Hepatocyte (in vitro differentiated cells): Measurements from ENCODE around the gene GYPC. TPM values are rescaled to one million over a fixed set of nuclear protein-coding genes. Genes with fewer than 3 reads are reported as not detected.

ENCODE experiments used
- DNase-seq: peaks from one replicate; pipeline ENCODE4 v3.0.0-alpha.2; 2016; ENCODE audit warnings: low spot score
- H2AFZ ChIP-seq: fragments of 200-600 bp; sonication (generic); 2 replicates; pipeline ENCODE4 v1.6.0; 2016; ENCODE audit warnings: antibody characterized with exemption, mild to moderate bottlenecking
- H3K27ac ChIP-seq: fragments of 200-600 bp; sonication (generic); 2 replicates; pipeline ENCODE4 v1.5.1; 2016; ENCODE audit warnings: mild to moderate bottlenecking
- H3K27me3 ChIP-seq: fragments of 200-600 bp; sonication (generic); 2 replicates; pipeline ENCODE4 v1.6.1; 2016
- H3K36me3 ChIP-seq: fragments of 200-600 bp; sonication (generic); replicated peaks from 2 replicates; pipeline ENCODE4 v1.5.1; 2016; ENCODE audit warnings: low read depth; ENCODE audit not compliant: insufficient read depth
- H3K4me1 ChIP-seq: fragments of 200-600 bp; sonication (generic); 2 replicates; pipeline ENCODE4 v1.5.1; 2016; ENCODE audit warnings: mild to moderate bottlenecking, moderate library complexity; ENCODE audit not compliant: insufficient read depth
- H3K4me2 ChIP-seq: fragments of 200-600 bp; sonication (generic); 2 replicates; pipeline ENCODE4 v1.6.0; 2016
- H3K4me3 ChIP-seq: fragments of 200-600 bp; sonication (generic); 2 replicates; pipeline ENCODE4 v1.5.1; 2016; ENCODE audit warnings: mild to moderate bottlenecking
- H3K79me2 ChIP-seq: fragments of 200-600 bp; sonication (generic); 2 replicates; pipeline ENCODE4 v1.6.0; 2017; ENCODE audit warnings: mild to moderate bottlenecking
- H3K9me2 ChIP-seq: fragments of 200-600 bp; sonication (generic); replicated peaks from 2 replicates; pipeline ENCODE4 v1.6.0; 2017; ENCODE audit warnings: mild to moderate bottlenecking; ENCODE audit not compliant: insufficient read depth
- H3K9me3 ChIP-seq: fragments of 200-600 bp; sonication (generic); 2 replicates; pipeline ENCODE4 v1.5.1; 2016; ENCODE audit warnings: low read depth, mild to moderate bottlenecking
- H4K20me1 ChIP-seq: fragments of 200-600 bp; sonication (generic); 2 replicates; pipeline ENCODE4 v1.6.0; 2016; ENCODE audit warnings: mild to moderate bottlenecking; ENCODE audit not compliant: insufficient read depth, poor library complexity, severe bottlenecking
- CTCF ChIP-seq: fragments of 200-600 bp; sonication (generic); IDR thresholded peaks from 2 replicates; pipeline ENCODE4 v1.5.1; 2016; ENCODE audit warnings: antibody characterized with exemption, mild to moderate bottlenecking; ENCODE audit not compliant: poor library complexity
- EZH2 ChIP-seq: fragments of 200-600 bp; sonication (generic); IDR thresholded peaks from 2 replicates; pipeline ENCODE4 v1.6.1; 2016; ENCODE audit warnings: antibody characterized with exemption, mild to moderate bottlenecking, borderline replicate concordance
- EZH2phosphoT487 ChIP-seq: fragments of 200-600 bp; sonication (generic); IDR thresholded peaks from one replicate; pipeline ENCODE4 v1.6.1; 2018; ENCODE audit warnings: antibody characterized with exemption, mild to moderate bottlenecking, low read depth, moderate library complexity; ENCODE audit not compliant: unreplicated experiment, severe bottlenecking
- WGBS: methylation state at CpG from one replicate; pipeline ENCODE4 v1.1.6; 2016; ENCODE audit warnings: low lambda C conversion rate; ENCODE audit errors: missing lambda C conversion rate; 5-methylcytosine and 5-hydroxymethylcytosine counted together
- polyA plus RNA-seq: library from polyadenylated mRNA; unstranded; fragments of >200 nt; fragmentation: Nextera tagmentation; extraction: Ambion mirVana; gene quantifications from 2 replicates; pipeline ENCODE4 v1.2.1, GENCODE V29; 2016
- total RNA-seq: library from RNA; depleted of rRNA; stranded (reverse); fragments of >200 nt; gene quantifications from 2 replicates; pipeline ENCODE4 v1.2.3, GENCODE V29; 2014

GYPC gene
- total and polyA plus RNA-seq, 2 experiments from 2014 or later = 35.0 to 87.7 TPM

GRCh38 chr2:126678269-126679065 is 22.5 kb downstream of the GYPC start:
- TF ChIP-seq CTCF (no peak), EZH2phosphoT487 (no peak), EZH2 (no peak)
- H3K4me2 ChIP-seq = no peak overlapping the region
- H4K20me1 ChIP-seq = no peaks in the 10 kb centered on the region
- H3K27me3 ChIP-seq = no peaks in the 10 kb centered on the region
- H3K27ac ChIP-seq = no peak overlapping the region
- WGBS = 89% methylated on average over 13 of the region's 13 CpGs
- no peaks in the 10 kb centered on the region for H3K79me2 ChIP-seq
- no peaks in the 10 kb centered on the region for H3K9me2 ChIP-seq
- H3K4me1 ChIP-seq = no peaks in the 10 kb centered on the region
- no peak for DNase-seq
- H3K36me3 ChIP-seq = no peaks in the 10 kb centered on the region
- H2AFZ ChIP-seq = no peak overlapping the region
- H3K4me3 ChIP-seq = no peak overlapping the region
- peaks cover 7% of the 10 kb centered on the region for H3K9me3 ChIP-seq

GRCh38 chr2:126679094-126679713 is 23.2 kb downstream of the GYPC start:
- H4K20me1 ChIP-seq = no peaks in the 10 kb centered on the region
- H3K27me3 ChIP-seq = no peaks in the 10 kb centered on the region
- TF ChIP-seq EZH2phosphoT487 = no peak
- no peak for TF ChIP-seq CTCF
- TF ChIP-seq EZH2 = no peak
- no peaks in the 10 kb centered on the region for H3K36me3 ChIP-seq
- H3K4me1 ChIP-seq = no peaks in the 10 kb centered on the region
- no peaks in the 10 kb centered on the region for H3K9me2 ChIP-seq
- 94% methylated on average over 9 of the region's 9 CpGs for WGBS
- H3K4me2 ChIP-seq = no peak overlapping the region
- no peak overlapping the region for H2AFZ ChIP-seq
- no peak for DNase-seq
- H3K79me2 ChIP-seq = no peaks in the 10 kb centered on the region
- no peak overlapping the region for H3K4me3 ChIP-seq
- H3K27ac ChIP-seq = no peak overlapping the region
- H3K9me3 ChIP-seq = peaks cover 7% of the 10 kb centered on the region

- no peaks in the 10 kb centered on the region for H3K36me3 ChIP-seq
- H2AFZ ChIP-seq = no peak overlapping the region
- no peaks in the 10 kb centered on the region for H3K4me1 ChIP-seq
- TF ChIP-seq EZH2 = no peak
- TF ChIP-seq CTCF = no peak
- TF ChIP-seq EZH2phosphoT487 = no peak
- no peaks in the 10 kb centered on the region for H3K79me2 ChIP-seq
- H3K9me3 ChIP-seq = no peaks in the 10 kb centered on the region
- no peaks in the 10 kb centered on the region for H4K20me1 ChIP-seq
- no peak overlapping the region for H3K4me3 ChIP-seq
- WGBS = 97% methylated on average over 6 of the region's 6 CpGs
- no peaks in the 10 kb centered on the region for H3K27me3 ChIP-seq
- DNase-seq = no peak
- H3K4me2 ChIP-seq = no peak overlapping the region
- H3K27ac ChIP-seq = no peak overlapping the region
- no peaks in the 10 kb centered on the region for H3K9me2 ChIP-seq
Measured at GRCh38 chr2:126681505-126681904, 25.5 kb downstream of the GYPC start.
